Subcutaneous preadipocyte (primary cell): ENCODE measurements around the gene GRXCR2. TPM values are rescaled to one million over a fixed set of nuclear protein-coding genes. Genes with fewer than 3 reads are reported as not detected.

Experiments
- total RNA-seq: library from RNA; depleted of rRNA; stranded (reverse); fragments of >200 nt; gene quantifications from 2 replicates; pipeline ENCODE4 v1.2.3, GENCODE V29; 2012

The GRXCR2 gene, protein sequence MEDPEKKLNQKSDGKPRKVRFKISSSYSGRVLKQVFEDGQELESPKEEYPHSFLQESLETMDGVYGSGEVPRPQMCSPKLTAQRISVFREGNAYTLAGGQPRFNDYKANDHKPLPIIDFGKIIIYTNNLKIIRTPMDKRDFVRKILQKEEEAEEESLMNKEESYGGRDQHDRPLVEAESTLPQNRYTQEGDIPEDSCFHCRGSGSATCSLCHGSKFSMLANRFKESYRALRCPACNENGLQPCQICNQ
- total RNA-seq = not detected in 2 replicates

DNA sequence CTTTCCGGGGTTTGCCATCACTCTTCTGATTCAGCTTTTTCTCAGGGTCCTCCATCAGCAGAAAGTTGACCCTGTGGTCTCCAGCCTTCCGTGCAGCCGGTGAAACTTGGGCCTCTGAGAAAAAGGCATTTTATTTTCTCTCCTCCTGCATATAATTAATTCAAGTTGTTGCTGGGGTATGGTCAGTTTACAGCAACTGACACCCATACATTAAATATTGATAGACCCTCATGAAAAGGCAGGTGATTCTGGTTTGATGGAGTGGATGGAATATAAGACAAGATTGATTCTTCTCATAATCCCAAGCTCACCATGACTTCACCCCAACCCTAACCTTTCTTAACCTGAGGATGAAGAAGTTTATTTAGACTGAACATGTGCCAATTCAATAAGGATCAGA is at the start of gene GRXCR2:
TSS of gene GRXCR2 (minus strand) at position 101 of the 400 bp plus-strand sequence. CDS start at position 55, 46 bp downstream.

DNA sequence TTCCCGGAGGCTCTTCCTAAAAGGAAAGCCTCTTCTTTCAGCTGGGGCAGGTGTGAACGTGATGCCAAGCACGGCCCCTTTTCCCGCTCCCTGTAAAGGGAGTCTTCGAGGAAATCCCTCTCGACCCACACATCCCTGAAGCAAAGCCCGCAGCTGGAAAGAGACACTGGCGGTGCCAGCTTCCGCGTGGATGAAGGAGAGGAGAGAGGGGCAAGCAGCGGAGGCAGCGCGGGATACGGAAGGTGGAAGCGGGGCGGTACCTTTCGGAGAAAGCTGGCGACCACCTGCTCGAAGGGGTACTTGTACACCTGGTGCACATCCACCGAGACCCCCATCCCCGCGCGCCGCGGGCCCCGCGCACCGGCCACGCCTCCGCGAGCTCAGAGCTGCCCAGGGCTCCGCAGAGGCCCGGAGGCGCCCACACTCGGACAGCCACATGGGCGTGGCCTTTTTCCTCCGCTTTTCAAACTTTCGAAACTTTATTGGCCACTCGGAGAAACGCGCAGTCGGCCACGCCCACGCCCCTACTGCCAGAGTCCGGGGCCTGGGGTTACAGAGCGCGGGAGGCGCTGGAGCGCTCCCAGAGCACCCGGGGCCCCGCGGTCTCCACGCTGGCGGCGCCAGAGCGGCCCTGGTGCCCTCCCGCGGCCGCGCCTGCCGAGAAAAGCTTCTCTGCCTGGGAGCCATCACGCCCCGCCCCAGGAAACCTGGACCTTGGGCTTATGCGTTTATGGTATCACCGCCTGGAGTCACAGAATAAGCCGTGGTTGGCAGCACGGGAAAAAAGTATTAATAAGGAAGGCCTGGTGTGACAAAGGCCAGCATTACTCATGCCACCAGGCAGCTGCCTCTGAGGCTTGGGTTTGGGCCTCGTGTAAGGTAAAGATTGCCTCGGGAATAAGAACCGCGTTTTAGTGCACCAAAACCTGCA is 37.6 kb downstream of the GRXCR2 start, which contains the start of gene PRELID2:
TSS of gene PRELID2 (minus strand) at position 426 of the 931 bp plus-strand sequence. CDS start at position 335, 91 bp downstream.

Other genes starting within 250 kb of the GRXCR2 start
- gene PRELID2, start 37.7 kb downstream of the GRXCR2 start, total RNA-seq = 8.8 and 18.4 TPM in 2 replicates
- gene SH3RF2, start 63.6 kb upstream of the GRXCR2 start, total RNA-seq = 0.20 TPM in 1 of 2 replicates, not detected in the other
- gene PLAC8L1, start 232.6 kb upstream of the GRXCR2 start, total RNA-seq = 0.20 TPM in 1 of 2 replicates, not detected in the other